Neural progenitor cell (in vitro differentiated cells): ENCODE results near the gene TXLNB. TPM values are rescaled to one million over a fixed set of nuclear protein-coding genes. Genes with fewer than 3 reads are reported as not detected.

Source experiments
- DNase-seq: peaks from one replicate; pipeline ENCODE4 v3.0.0-alpha.2; 2016; ENCODE audit warnings: low spot score
- H2AFZ ChIP-seq: fragments of 200-600 bp; sonication (generic); replicated peaks from 2 replicates; pipeline ENCODE4 v1.6.1; 2016; ENCODE audit warnings: antibody characterized with exemption
- H3F3A ChIP-seq: fragments of 200-600 bp; sonication (generic); 2 replicates; pipeline ENCODE4 v1.6.1; 2016; ENCODE audit warnings: antibody characterized with exemption, low read depth
- H3K27ac ChIP-seq: fragments of 200-600 bp; sonication (generic); 2 replicates; pipeline ENCODE4 v1.5.1; 2016; ENCODE audit warnings: mild to moderate bottlenecking
- H3K27me3 ChIP-seq: fragments of 200-600 bp; sonication (generic); 2 replicates; pipeline ENCODE4 v1.6.1; 2016; ENCODE audit warnings: mild to moderate bottlenecking, moderate library complexity
- H3K36me3 ChIP-seq: fragments of 200-600 bp; sonication (generic); 2 replicates; pipeline ENCODE4 v1.5.1; 2016
- H3K4me1 ChIP-seq: fragments of 200-600 bp; sonication (generic); 2 replicates; pipeline ENCODE4 v1.6.1; 2016; ENCODE audit warnings: mixed run types
- H3K4me2 ChIP-seq: fragments of 200-600 bp; sonication (generic); 2 replicates; pipeline ENCODE4 v1.6.1; 2016
- H3K4me3 ChIP-seq: fragments of 200-600 bp; sonication (generic); 2 replicates; pipeline ENCODE4 v1.5.1; 2016
- H3K79me2 ChIP-seq: fragments of 200-600 bp; sonication (generic); 2 replicates; pipeline ENCODE4 v1.6.1; 2016; ENCODE audit warnings: low read depth
- H3K9ac ChIP-seq: fragments of 200-600 bp; sonication (generic); 2 replicates; pipeline ENCODE4 v1.6.1; 2016
- H3K9me3 ChIP-seq: fragments of 200-600 bp; sonication (generic); 2 replicates; pipeline ENCODE4 v1.5.1; 2016; ENCODE audit warnings: low read depth
- H4K20me1 ChIP-seq: fragments of 200-600 bp; sonication (generic); 2 replicates; pipeline ENCODE4 v1.6.1; 2016; ENCODE audit warnings: low read depth
- H3K27ac Mint-ChIP-seq: 3 replicates; pipeline ENCODE4 v1.8.0; 2021; ENCODE audit warnings: mixed read lengths
- H3K27me3 Mint-ChIP-seq: 2 replicates; pipeline ENCODE4 v1.8.0; 2022; ENCODE audit warnings: low read depth, mild to moderate bottlenecking, inconsistent platforms, moderate library complexity, mixed read lengths; ENCODE audit not compliant: insufficient read depth
- H3K36me3 Mint-ChIP-seq: 3 replicates; pipeline ENCODE4 v1.8.0; 2021; ENCODE audit warnings: mixed read lengths
- H3K4me1 Mint-ChIP-seq: 3 replicates; pipeline ENCODE4 v1.8.0; 2021; ENCODE audit warnings: mixed read lengths
- H3K4me3 Mint-ChIP-seq: 3 replicates; pipeline ENCODE4 v1.8.0; 2021; ENCODE audit warnings: mild to moderate bottlenecking, moderate library complexity, mixed read lengths
- H3K9me3 Mint-ChIP-seq: 3 replicates; pipeline ENCODE4 v1.8.0; 2020; ENCODE audit warnings: mixed read lengths
- EZH2 ChIP-seq: fragments of 200-600 bp; sonication (generic); IDR thresholded peaks from 2 replicates; pipeline ENCODE4 v1.6.1; 2017; ENCODE audit warnings: antibody characterized with exemption, mild to moderate bottlenecking, moderate library complexity
- EZH2phosphoT487 ChIP-seq: fragments of 200-600 bp; sonication (generic); IDR thresholded peaks from 2 replicates; pipeline ENCODE4 v1.6.1; 2017; ENCODE audit warnings: antibody characterized with exemption
- total RNA-seq: library from RNA; depleted of rRNA; stranded (reverse); fragments of >200 nt; gene quantifications from 2 replicates; pipeline ENCODE4 v1.2.3, GENCODE V29; 2015; ENCODE audit warnings: low replicate concordance
- TF ChIP-seq, protein P1 (sequence below): fragments of 200-600 bp; sonication (generic); IDR thresholded peaks from 2 replicates; pipeline ENCODE4 v1.5.1; 2017; ENCODE audit warnings: antibody characterized with exemption, mild to moderate bottlenecking

TXLNB gene
- total RNA-seq, 1 donor from 2014 or later, result 0.06 TPM

DNA sequence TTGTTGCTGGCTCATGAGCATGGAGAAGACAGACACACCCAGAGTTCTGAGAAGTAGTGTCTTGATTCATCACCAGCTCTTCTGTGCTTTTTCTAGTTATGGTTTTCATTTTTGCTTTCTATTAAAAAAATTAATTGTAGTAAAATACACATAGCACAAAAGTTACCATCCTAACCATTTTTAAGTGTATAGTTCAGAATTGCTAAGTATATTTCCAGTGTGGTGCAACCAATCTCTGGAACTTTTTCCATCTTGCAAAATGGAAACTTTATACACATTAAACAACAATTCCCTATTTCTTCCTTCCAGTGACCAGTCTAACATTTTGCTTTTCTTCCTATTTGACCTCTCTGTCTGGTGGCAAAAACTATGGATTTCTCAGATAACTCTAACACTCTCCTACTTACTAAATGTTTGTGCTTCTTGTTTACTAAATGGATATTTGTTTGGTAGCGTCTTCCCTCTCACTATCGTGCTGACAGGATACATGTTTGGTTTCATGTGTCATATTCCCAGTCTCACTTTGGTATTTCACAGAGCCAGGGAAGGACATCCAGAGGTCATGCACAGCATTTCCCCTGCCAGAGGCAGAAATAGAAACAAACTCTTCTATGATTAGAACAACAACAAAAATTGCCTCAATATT, 40.6 kb downstream of the TXLNB start:
- Histone ChIP-seq H3K36me3 (no peaks in the 10 kb centered on the region), H3K9me3 (no peaks in the 10 kb centered on the region), H3K9ac (no peak overlapping the region), H4K20me1 (no peaks in the 10 kb centered on the region), H3K4me3 (no peak overlapping the region), H3K4me2 (no peak overlapping the region), H3K4me1 (no peaks in the 10 kb centered on the region), H3F3A (no peaks in the 10 kb centered on the region), H3K27ac (no peak overlapping the region), H3K27me3 (no peaks in the 10 kb centered on the region), H3K79me2 (no peaks in the 10 kb centered on the region), H2AFZ (no peak overlapping the region)
- Mint-ChIP-seq H3K9me3 (no peaks in the 10 kb centered on the region), H3K27ac (no peak overlapping the region), H3K27me3 (no peaks in the 10 kb centered on the region), H3K36me3 (no peaks in the 10 kb centered on the region), H3K4me3 (no peak overlapping the region), H3K4me1 (no peaks in the 10 kb centered on the region)
- no peak for TF ChIP-seq EZH2
- TF ChIP-seq, protein P1, sequence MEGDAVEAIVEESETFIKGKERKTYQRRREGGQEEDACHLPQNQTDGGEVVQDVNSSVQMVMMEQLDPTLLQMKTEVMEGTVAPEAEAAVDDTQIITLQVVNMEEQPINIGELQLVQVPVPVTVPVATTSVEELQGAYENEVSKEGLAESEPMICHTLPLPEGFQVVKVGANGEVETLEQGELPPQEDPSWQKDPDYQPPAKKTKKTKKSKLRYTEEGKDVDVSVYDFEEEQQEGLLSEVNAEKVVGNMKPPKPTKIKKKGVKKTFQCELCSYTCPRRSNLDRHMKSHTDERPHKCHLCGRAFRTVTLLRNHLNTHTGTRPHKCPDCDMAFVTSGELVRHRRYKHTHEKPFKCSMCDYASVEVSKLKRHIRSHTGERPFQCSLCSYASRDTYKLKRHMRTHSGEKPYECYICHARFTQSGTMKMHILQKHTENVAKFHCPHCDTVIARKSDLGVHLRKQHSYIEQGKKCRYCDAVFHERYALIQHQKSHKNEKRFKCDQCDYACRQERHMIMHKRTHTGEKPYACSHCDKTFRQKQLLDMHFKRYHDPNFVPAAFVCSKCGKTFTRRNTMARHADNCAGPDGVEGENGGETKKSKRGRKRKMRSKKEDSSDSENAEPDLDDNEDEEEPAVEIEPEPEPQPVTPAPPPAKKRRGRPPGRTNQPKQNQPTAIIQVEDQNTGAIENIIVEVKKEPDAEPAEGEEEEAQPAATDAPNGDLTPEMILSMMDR, result no peak
- no peak for TF ChIP-seq EZH2phosphoT487
- no peak for DNase-seq

DNA sequence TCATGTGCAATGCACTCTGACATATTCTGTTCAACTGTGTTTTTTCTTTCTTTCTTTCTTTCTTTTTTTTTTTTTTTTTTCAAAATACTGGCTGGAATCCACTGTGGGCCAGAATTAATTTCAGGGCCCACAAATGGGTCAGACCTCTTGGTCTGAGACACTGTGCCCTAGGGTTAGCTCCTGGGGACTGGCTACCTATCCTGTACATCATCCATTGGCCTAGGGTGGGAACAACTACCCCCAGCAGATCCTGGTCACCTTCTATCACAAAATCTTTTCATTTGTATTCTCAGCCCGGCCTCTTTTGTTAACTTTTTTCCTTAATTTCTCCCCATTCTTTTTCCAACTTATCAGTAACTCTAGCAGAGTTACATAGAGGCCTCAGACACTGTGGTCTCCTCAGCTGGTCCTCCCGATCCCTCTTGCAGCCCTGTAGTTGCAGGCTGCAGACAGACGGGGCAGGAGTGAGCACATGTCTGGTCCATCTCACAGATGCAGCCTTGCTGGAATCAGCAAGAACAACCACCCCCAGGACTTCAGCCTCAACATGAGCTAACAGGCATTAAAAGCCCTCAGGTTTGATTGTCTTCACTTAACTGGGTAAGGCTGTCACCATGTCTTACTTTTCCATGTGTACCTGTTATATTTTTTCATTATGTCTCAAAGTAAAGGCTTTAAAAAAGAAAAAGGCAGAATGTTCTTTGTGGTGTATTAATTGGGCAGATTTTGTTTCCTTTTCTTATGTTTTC, 41.3 kb downstream of the TXLNB start:
- no peak overlapping the region for H2AFZ ChIP-seq
- no peaks in the 10 kb centered on the region for H3K79me2 ChIP-seq
- Mint-ChIP-seq H3K9me3 (no peaks in the 10 kb centered on the region), H3K4me1 (no peaks in the 10 kb centered on the region), H3K36me3 (no peaks in the 10 kb centered on the region), H3K27me3 (no peaks in the 10 kb centered on the region), H3K27ac (no peak overlapping the region), H3K4me3 (no peak overlapping the region)
- no peak overlapping the region for H3K4me2 ChIP-seq
- H3F3A ChIP-seq, result no peaks in the 10 kb centered on the region
- no peaks in the 10 kb centered on the region for H3K36me3 ChIP-seq
- no peaks in the 10 kb centered on the region for H3K27me3 ChIP-seq
- H3K9ac ChIP-seq, result no peak overlapping the region
- peak; percentile 80 for DNase-seq
- no peak overlapping the region for H3K4me3 ChIP-seq
- H3K9me3 ChIP-seq, result no peaks in the 10 kb centered on the region
- H3K4me1 ChIP-seq, result no peaks in the 10 kb centered on the region
- no peaks in the 10 kb centered on the region for H4K20me1 ChIP-seq
- no peak for TF ChIP-seq EZH2phosphoT487
- TF ChIP-seq, protein P1, result peak; percentile 69
- H3K27ac ChIP-seq, result no peak overlapping the region

DNA sequence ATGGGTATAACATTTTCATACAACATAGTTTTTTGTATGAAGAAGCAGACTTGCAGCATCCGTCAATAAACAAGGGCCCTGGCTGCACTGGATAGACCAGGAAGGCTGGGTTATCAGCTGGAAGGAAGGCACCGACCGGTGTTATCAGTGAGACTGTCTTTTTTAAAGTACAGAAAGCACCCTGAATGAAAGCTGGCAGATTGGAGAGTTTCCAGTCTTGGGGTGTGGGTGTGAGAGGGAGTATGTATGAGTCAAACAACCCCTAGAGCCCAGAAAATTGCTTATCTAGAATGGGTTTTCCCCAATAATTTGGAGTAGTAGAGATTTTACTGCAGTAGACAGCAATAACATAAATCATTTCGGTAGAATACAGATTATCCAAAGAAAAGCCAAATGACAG, 42.4 kb downstream of the TXLNB start:
- TF ChIP-seq, protein P1, result no peak
- no peak for TF ChIP-seq EZH2phosphoT487
- TF ChIP-seq EZH2, result no peak
- Mint-ChIP-seq H3K27ac (no peak overlapping the region), H3K4me1 (no peaks in the 10 kb centered on the region), H3K9me3 (no peaks in the 10 kb centered on the region), H3K27me3 (no peaks in the 10 kb centered on the region), H3K4me3 (no peak overlapping the region), H3K36me3 (no peaks in the 10 kb centered on the region)
- H3K9ac ChIP-seq, result no peak overlapping the region
- no peaks in the 10 kb centered on the region for H3K79me2 ChIP-seq
- no peaks in the 10 kb centered on the region for H3F3A ChIP-seq
- no peak overlapping the region for H3K4me3 ChIP-seq
- DNase-seq, result no peak
- no peaks in the 10 kb centered on the region for H3K4me1 ChIP-seq
- no peaks in the 10 kb centered on the region for H3K36me3 ChIP-seq
- no peaks in the 10 kb centered on the region for H4K20me1 ChIP-seq
- no peak overlapping the region for H3K4me2 ChIP-seq
- H3K9me3 ChIP-seq, result no peaks in the 10 kb centered on the region
- H2AFZ ChIP-seq, result no peak overlapping the region
- no peaks in the 10 kb centered on the region for H3K27me3 ChIP-seq
- no peak overlapping the region for H3K27ac ChIP-seq
